Astrocyte of the spinal cord (primary cell): ENCODE measurements around the gene ERICH6B.

ENCODE experiments used
- DNase-seq: peaks from one replicate; pipeline ENCODE4 v3.0.0; 2011; ENCODE audit warnings: low read depth, low spot score
- H3K4me3 ChIP-seq: 2 replicates; pipeline ENCODE4 v1.5.1; 2011; ENCODE audit warnings: low read depth, mild to moderate bottlenecking, low read length, moderate library complexity
- in situ Hi-C: cut with HindIII; loops from 2 replicates; pipeline ENCODE4 v1.10.0; 2017; ENCODE audit warnings: low sequenced_read_pairs
- TF ChIP-seq, protein P1 (sequence below): IDR thresholded peaks from 2 replicates; pipeline ENCODE4 v1.5.1; 2012; ENCODE audit warnings: low read depth, mild to moderate bottlenecking, low read length, inconsistent platforms

Gene ERICH6B

DNA sequence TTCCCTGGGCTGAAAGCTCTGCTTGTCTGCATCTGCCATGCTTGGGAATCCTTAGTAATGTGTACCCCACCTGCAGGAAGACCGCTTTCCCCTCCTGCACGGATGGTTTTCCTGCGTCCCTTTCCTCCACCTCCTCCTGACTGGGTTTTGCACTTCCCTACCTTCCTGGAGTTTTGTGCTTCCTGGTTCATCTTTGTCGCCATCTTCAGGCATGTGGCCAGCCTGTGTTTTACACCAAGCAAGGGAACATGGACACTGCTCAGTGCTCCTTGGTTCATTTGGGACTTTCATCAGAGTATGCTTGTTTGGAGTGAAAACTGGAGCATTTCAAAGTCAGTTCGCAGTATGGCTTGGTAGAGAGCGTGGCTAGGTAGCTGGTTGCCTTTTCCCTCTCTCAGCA is 30.7 kb downstream of the ERICH6B start:
- no peak for DNase-seq
- in situ Hi-C loops = no loop called here
- H3K4me3 ChIP-seq = no peak overlapping the region
- TF ChIP-seq, protein P1, sequence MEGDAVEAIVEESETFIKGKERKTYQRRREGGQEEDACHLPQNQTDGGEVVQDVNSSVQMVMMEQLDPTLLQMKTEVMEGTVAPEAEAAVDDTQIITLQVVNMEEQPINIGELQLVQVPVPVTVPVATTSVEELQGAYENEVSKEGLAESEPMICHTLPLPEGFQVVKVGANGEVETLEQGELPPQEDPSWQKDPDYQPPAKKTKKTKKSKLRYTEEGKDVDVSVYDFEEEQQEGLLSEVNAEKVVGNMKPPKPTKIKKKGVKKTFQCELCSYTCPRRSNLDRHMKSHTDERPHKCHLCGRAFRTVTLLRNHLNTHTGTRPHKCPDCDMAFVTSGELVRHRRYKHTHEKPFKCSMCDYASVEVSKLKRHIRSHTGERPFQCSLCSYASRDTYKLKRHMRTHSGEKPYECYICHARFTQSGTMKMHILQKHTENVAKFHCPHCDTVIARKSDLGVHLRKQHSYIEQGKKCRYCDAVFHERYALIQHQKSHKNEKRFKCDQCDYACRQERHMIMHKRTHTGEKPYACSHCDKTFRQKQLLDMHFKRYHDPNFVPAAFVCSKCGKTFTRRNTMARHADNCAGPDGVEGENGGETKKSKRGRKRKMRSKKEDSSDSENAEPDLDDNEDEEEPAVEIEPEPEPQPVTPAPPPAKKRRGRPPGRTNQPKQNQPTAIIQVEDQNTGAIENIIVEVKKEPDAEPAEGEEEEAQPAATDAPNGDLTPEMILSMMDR = peak; percentile 33

DNA sequence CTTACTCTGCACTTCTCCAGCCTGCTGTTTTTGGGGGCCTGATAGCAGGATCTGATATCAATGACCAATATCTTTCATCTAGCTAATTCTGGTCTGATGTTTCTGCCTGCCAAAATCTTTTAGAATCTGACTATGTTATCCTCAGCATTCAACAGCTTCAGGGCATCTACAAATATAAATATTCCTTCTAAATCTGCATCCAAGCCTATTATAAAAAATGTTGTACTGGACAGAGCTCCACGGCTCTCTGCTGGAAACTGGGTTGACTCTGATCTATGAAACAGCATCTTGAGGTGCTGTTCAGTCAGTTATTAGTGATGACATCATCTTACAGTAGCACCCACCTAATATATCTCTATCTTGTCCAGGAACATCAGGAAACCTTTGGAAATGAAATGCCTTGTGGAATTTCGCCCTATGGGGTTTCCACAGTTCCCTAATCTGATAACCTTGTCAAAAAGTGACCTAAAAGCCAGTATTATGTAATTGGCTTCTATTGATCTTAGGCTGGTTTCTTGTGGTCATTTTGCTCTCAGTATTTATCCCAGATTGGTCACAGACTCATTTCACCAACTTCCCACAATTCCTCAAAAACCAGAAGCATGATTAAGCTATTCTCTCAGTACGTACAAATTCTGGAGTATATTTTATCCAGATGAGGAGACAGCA is 33.0 kb downstream of the ERICH6B start:
- in situ Hi-C loops = no loop called here
- TF ChIP-seq, protein P1 = no peak
- no peak overlapping the region for H3K4me3 ChIP-seq
- DNase-seq = no peak

DNA sequence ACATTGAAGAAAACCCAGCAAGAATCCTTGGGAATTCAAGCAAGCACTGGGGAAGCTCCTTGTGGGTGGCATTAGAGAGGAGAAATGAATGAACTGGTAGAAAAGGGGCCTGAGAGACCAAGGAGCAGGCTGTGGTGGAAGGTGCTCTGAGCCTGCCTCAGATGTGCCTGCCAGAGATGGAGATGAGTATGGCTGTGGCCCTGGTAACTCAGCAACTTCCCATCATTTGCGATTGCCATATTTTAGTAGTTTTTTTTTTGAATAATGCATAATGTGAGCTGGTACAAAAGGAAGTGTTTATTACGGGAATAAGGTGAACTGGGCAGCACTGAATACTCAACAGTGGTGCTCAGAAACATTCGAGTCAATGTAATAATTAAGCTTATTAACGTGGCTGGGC is 39.1 kb downstream of the ERICH6B start:
- in situ Hi-C loops = no loop called here
- H3K4me3 ChIP-seq = no peak overlapping the region
- TF ChIP-seq, protein P1 = no peak
- no peak for DNase-seq

DNA sequence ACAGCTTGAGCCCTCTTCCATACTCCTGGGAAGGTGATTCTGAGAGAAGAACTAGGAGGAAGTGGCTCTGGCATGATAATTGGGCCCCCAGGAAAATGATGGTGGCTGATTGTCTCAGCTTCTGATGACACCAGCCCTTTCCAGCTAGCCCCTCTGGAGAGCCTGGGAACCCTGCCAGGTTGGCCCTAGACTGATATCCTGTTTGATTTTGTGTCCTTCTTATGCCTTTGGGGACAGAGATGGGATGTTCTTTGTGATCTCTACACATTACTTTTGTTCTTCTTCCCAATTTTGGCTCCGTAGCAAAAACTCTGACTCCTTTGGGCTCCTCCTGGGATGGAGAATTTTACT is 39.7 kb downstream of the ERICH6B start:
- in situ Hi-C loops = no loop called here
- DNase-seq = no peak
- no peak overlapping the region for H3K4me3 ChIP-seq
- TF ChIP-seq, protein P1 = no peak

DNA sequence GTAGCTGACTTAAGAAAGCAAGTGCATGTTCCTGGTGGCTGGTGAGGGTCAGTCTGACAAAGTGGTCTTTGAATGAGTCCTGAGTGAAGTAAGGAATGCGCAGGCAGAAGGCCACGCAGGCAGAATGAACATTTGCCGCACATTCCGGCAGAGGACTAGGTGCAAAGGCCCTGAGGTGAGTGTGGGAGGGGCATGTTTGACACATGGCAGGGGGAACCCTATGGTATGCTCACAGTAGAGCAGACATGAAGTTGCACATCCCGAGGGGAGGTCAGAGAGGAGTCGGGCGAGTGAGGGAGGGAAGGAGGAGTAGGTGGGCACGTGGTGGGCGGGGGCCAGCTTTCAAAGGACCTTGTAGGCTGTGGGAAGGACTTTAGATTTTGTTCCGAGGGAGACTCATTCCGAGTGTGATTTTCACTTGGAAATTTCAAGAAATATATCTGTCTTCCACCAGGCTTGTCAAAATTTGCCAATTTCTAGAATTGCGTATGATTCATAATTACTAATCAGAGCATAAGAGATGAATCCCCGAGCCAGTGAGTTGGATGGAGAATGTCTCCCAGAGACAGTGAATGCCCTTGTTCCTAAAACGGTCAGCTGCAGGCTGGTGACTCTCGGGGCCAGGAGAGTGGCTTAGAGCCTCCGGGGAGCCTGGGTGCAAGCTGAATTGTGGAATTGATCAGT is 40.3 kb downstream of the ERICH6B start:
- DNase-seq = no peak
- in situ Hi-C loops = no loop called here
- TF ChIP-seq, protein P1 = no peak
- H3K4me3 ChIP-seq = no peak overlapping the region

DNA sequence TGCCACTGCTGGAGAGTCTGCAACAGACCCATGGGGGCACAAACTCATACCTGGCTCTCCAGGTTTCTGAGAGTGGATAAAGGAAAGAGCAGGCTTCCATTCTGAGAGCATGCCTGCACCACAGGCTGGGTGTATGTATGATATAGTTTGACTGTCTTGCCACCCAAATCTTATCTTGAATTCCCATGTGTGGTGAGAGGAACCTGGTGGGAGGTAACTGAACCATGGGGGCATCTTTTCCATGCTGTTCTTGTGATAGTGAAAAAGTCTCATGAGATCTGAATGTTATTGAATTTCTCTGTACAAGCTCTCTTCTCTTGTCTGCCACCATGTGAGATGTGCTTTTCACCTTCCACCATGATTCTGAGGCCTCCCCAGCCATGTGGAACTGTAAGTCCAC is 50.2 kb downstream of the ERICH6B start:
- in situ Hi-C loops = no loop called here
- DNase-seq = no peak
- TF ChIP-seq, protein P1 = no peak
- no peak overlapping the region for H3K4me3 ChIP-seq
